ENCODE measurements around the gene PDZD4. TPM values are rescaled to one million over a fixed set of nuclear protein-coding genes. Genes with fewer than 3 reads are reported as not detected.

Gene PDZD4
- total and polyA plus RNA-seq, 9 of the 15 experiments (the other 6 are each of a cell fraction or from before 2014, with no cell fraction given) = 0.05 to 0.38 (median 0.07) TPM; not detected in 5

GRCh38 chrX:153861151-153861550 lies 30.8 kb upstream of the PDZD4 start (continued):
- no peak for TF ChIP-seq MGA (IDR thresholded peaks at IDR 0.05)

Measured in K562 (cell line).